ENCODE measurements around the gene LYRM4. TPM values are rescaled to one million over a fixed set of nuclear protein-coding genes. Genes with fewer than 3 reads are reported as not detected.

The LYRM4 gene
- total and polyA plus RNA-seq, 9 of the 15 experiments (the other 6 are each of a cell fraction or from before 2014, with no cell fraction given), result 24.2 to 69.4 (median 41.8) TPM

DNA sequence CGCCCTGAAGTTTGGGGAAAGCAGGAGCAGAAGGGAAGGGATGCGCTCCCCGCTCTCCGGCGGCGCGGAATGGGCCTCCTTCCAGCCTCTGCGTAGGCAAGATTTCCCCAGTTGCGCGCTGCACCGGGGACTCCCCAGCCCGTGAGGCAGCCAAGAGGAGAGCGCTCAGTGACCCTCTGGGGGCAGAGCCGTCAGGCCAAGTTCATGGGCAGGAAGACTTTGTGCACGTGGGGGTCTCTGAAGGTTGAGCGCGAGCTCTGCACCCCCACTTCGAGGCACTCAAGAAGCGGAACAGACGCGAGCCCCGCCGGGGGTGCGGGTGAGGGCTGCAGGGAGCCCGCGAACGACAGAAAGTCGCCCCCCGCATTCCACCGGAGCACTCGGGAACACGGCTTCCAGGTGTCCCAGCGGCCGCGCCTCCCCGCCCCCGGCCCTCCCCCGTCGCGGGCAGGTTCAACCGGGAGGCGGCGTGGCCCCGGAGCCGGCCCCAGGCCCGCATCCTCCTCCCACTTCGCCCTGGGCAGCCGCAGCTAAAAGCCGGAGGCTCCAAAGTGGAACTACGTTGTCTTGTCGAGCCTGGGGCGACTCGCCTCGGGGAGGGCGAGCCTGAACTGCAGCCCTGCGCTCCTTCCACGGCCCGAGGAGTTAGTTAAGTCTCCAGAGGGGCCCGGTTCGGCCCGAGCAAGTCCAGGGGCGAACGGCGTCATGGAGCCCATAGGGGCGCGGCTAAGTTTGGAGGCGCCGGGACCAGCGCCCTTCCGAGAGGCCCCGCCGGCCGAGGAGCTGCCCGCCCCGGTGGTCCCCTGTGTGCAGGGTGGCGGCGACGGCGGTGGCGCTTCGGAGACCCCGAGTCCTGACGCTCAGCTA is 175.7 kb downstream of the LYRM4 start, which contains the start of gene PPP1R3G (continued):
- peak in 1 of 2 experiments; percentile 71; a peak in 1 of 3 replicates for TF ChIP-seq CBX3 (IDR thresholded peaks at IDR 0.05; ENCODE audit: borderline replicate concordance in 1 of 2, low read length in 2 of 2)
- TF ChIP-seq, protein P1, sequence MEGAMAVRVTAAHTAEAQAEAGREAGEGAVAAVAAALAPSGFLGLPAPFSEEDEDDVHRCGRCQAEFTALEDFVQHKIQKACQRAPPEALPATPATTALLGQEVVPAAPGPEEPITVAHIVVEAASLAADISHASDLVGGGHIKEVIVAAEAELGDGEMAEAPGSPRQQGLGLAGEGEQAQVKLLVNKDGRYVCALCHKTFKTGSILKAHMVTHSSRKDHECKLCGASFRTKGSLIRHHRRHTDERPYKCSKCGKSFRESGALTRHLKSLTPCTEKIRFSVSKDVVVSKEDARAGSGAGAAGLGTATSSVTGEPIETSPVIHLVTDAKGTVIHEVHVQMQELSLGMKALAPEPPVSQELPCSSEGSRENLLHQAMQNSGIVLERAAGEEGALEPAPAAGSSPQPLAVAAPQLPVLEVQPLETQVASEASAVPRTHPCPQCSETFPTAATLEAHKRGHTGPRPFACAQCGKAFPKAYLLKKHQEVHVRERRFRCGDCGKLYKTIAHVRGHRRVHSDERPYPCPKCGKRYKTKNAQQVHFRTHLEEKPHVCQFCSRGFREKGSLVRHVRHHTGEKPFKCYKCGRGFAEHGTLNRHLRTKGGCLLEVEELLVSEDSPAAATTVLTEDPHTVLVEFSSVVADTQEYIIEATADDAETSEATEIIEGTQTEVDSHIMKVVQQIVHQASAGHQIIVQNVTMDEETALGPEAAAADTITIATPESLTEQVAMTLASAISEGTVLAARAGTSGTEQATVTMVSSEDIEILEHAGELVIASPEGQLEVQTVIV (CRISPR knock-in tag; IDR thresholded peaks at IDR 0.05; ENCODE audit: borderline replicate concordance), result no peak
- TF ChIP-seq, protein P2, sequence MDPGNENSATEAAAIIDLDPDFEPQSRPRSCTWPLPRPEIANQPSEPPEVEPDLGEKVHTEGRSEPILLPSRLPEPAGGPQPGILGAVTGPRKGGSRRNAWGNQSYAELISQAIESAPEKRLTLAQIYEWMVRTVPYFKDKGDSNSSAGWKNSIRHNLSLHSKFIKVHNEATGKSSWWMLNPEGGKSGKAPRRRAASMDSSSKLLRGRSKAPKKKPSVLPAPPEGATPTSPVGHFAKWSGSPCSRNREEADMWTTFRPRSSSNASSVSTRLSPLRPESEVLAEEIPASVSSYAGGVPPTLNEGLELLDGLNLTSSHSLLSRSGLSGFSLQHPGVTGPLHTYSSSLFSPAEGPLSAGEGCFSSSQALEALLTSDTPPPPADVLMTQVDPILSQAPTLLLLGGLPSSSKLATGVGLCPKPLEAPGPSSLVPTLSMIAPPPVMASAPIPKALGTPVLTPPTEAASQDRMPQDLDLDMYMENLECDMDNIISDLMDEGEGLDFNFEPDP (CRISPR knock-in tag; IDR thresholded peaks at IDR 0.05), result 0 out of 2 replicates have a peak, but pooled peaks have one; percentile 63
- TF ChIP-seq, protein P3, sequence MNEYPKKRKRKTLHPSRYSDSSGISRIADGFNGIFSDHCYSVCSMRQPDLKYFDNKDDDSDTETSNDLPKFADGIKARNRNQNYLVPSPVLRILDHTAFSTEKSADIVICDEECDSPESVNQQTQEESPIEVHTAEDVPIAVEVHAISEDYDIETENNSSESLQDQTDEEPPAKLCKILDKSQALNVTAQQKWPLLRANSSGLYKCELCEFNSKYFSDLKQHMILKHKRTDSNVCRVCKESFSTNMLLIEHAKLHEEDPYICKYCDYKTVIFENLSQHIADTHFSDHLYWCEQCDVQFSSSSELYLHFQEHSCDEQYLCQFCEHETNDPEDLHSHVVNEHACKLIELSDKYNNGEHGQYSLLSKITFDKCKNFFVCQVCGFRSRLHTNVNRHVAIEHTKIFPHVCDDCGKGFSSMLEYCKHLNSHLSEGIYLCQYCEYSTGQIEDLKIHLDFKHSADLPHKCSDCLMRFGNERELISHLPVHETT (CRISPR knock-in tag; conservative IDR thresholded peaks at IDR 0.05 in 1 of 2, IDR thresholded peaks at IDR 0.05 in 1 of 2), result 0 out of 4 replicates have a peak, but pooled peaks of 1 of the 2 experiments have one; percentile 17
- no peak for TF ChIP-seq ATF1 (CRISPR knock-in tag; IDR thresholded peaks at IDR 0.05)
- TF ChIP-seq ATF1 (tag; IDR thresholded peaks at IDR 0.05), result no peak
- TF ChIP-seq ZNF12 (CRISPR knock-in tag; IDR thresholded peaks at IDR 0.05), result no peak
- 0 out of 2 replicates have a peak, but pooled peaks have one; percentile 10 for TF ChIP-seq SAFB (IDR thresholded peaks at IDR 0.05; ENCODE audit: borderline replicate concordance, low read depth, low read length)
- peak; percentile 36; the same call in 1 of the 2 replicates for TF ChIP-seq ZBTB17 (CRISPR knock-in tag; IDR thresholded peaks at IDR 0.05)
- TF ChIP-seq, protein P4, sequence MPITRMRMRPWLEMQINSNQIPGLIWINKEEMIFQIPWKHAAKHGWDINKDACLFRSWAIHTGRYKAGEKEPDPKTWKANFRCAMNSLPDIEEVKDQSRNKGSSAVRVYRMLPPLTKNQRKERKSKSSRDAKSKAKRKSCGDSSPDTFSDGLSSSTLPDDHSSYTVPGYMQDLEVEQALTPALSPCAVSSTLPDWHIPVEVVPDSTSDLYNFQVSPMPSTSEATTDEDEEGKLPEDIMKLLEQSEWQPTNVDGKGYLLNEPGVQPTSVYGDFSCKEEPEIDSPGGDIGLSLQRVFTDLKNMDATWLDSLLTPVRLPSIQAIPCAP (CRISPR knock-in tag; IDR thresholded peaks at IDR 0.05; ENCODE audit: borderline replicate concordance), result no peak
- TF ChIP-seq, protein P5, sequence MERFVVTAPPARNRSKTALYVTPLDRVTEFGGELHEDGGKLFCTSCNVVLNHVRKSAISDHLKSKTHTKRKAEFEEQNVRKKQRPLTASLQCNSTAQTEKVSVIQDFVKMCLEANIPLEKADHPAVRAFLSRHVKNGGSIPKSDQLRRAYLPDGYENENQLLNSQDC (CRISPR knock-in tag; IDR thresholded peaks at IDR 0.05), result no peak
- no peak for TF ChIP-seq SNIP1 (IDR thresholded peaks at IDR 0.05; ENCODE audit: low read depth)
- 0 out of 2 replicates have a peak, but pooled peaks have one; percentile 38 for TF ChIP-seq E2F3 (CRISPR knock-in tag; IDR thresholded peaks at IDR 0.05)
- no peak for TF ChIP-seq CBFA2T3 (IDR thresholded peaks at IDR 0.05)
- no peak for TF ChIP-seq CBX1 (IDR thresholded peaks at IDR 0.05; ENCODE audit: low read depth)

Data from K562 (cell line).